ENCODE results near the gene TBL3. TPM values are rescaled to one million over a fixed set of nuclear protein-coding genes. Genes with fewer than 3 reads are reported as not detected.

Gene TBL3
- total and polyA plus RNA-seq, 2 donors (not counting 1 experiment from before 2014, with no cell fraction given): 31.9 to 52.2 TPM

DNA sequence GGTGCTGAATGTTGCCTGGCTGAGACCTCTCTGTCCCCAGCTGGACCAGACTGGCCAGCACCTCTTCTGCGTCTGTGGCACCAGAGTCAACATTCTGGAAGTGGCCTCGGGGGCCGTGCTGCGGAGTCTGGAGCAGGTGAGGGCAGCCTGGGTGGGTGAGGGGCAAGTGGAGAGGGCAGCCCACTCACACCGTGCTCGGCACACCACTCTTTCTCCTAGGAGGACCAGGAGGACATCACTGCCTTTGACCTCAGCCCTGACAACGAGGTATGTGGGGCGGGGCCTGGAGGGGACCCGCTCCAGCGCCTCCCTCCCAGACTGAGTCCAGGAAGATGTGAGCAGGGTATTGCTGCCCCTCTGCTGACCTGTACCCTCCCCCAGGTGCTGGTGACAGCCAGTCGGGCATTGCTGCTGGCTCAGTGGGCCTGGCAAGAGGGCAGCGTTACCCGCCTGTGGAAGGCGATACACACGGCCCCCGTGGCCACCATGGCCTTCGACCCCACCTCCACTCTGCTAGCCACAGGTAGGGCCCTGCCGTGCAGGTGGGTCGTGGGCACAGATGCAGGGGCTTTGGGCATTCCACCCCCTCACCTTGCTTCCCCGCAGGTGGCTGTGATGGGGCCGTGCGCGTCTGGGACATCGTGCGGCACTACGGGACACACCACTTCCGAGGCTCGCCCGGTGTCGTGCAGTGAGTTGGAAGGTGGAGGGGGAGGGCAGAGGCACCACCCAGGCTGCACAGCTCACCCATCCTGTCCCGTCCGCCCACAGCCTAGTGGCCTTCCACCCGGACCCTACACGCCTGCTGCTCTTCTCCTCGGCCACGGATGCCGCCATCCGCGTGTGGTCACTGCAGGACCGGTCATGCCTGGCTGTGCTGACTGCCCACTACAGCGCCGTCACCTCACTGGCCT lies 2.6 kb downstream of the TBL3 start:
- POLR2A ChIA-PET: interaction anchor here (1.1 kb wide), 1 partner anchor 10 kb away, joined by 4 read pairs; the partner anchor contains the start of gene RPS2
- Histone ChIP-seq H3K4me3 (ENCODE audit: control extremely low read depth in 1 of 5, extremely low read depth in 1 of 5, insufficient read depth in 1 of 5, low read depth in 2 of 5, low read length in 4 of 5) (no peak overlapping the region), H3K79me2 (ENCODE audit: control insufficient read depth, insufficient read depth, low read length) (peaks cover 40% of the 10 kb centered on the region), H3K9ac (ENCODE audit: low read length) (no peak overlapping the region), H3K9me3 (ENCODE audit: control extremely low read depth in 1 of 3, control insufficient read depth in 2 of 3, insufficient read depth in 1 of 3, low read length in 2 of 3) (peaks cover 0 to 4% (median 0%) of the 10 kb centered on the region in 3 donors), H3K27me3 (replicated peaks in 1 of 4; ENCODE audit: control extremely low read depth in 1 of 4, control insufficient read depth in 3 of 4, insufficient read depth in 4 of 4, low read length in 3 of 4) (peaks cover 0 to 30% (median 1%) of the 10 kb centered on the region in 4 experiments), H2AFZ (ENCODE audit: insufficient read depth, low read depth, low read length, poor library complexity, severe bottlenecking) (no peak overlapping the region), H3K4me2 (replicated peaks; ENCODE audit: low read depth, low read length, poor library complexity, severe bottlenecking) (no peak overlapping the region), H4K20me1 (ENCODE audit: control insufficient read depth, insufficient read depth, low read length, poor library complexity, severe bottlenecking) (peaks cover 48% of the 10 kb centered on the region), H3K4me1 (ENCODE audit: control insufficient read depth in 2 of 2, insufficient read depth in 2 of 2, low read length in 2 of 2) (peaks cover 9 to 20% of the 10 kb centered on the region in 2 donors), H3K36me3 (replicated peaks in 1 of 2; ENCODE audit: control extremely low read depth in 1 of 2, control insufficient read depth in 1 of 2, extremely low read depth in 1 of 2, insufficient read depth in 2 of 2, low read length in 1 of 2) (peaks cover 0 to 42% of the 10 kb centered on the region in 2 experiments), H3K27ac (ENCODE audit: low read length in 2 of 2) (no peak overlapping the region)
- 98% methylated on average over 40 of the region's 42 CpGs for WGBS (ENCODE audit: insufficient coverage)
- peaks cover 21% of the 10 kb centered on the region for H3K4me1 Mint-ChIP-seq
- CTCF ChIA-PET: interaction anchor here (1.4 kb wide), 1 partner anchor 10 kb away, joined by 4 read pairs; the partner anchor contains the start of gene GFER
- no peak for TF ChIP-seq CTCF (IDR thresholded peaks at IDR 0.05)
- no peak for TF ChIP-seq EZH2 (IDR thresholded peaks at IDR 0.05; ENCODE audit: borderline replicate concordance, insufficient read depth, low read depth, low read length, poor library complexity, severe bottlenecking)
- no peaks in the 10 kb centered on the region for H3K27me3 Mint-ChIP-seq
- DNase-seq (no peak), ATAC-seq (ENCODE audit: low read depth) (no peak)
- intact Hi-C loops (cut with micrococcal nuclease): loop anchor here (5.0 kb wide), 1 partner anchor 267 kb away; the partner anchor contains the start of gene MAPK8IP3
- no peak overlapping the region for H3K27ac Mint-ChIP-seq
- peak overlapping the region; percentile 47 for H3K4me3 Mint-ChIP-seq
- H3K9me3 Mint-ChIP-seq (ENCODE audit: insufficient read depth): no peaks in the 10 kb centered on the region
